Activated naive CD4-positive, alpha-beta T cell treated with anti-CD3 and anti-CD28 coated beads, Interleukin-2, amount 50 U/mL, for 16 hours (primary cell): ENCODE measurements around the gene SLIT1.

Source experiments
- DNase-seq: peaks from one replicate; pipeline ENCODE4 v3.0.0-alpha.2; 2020

The SLIT1 gene

DNA sequence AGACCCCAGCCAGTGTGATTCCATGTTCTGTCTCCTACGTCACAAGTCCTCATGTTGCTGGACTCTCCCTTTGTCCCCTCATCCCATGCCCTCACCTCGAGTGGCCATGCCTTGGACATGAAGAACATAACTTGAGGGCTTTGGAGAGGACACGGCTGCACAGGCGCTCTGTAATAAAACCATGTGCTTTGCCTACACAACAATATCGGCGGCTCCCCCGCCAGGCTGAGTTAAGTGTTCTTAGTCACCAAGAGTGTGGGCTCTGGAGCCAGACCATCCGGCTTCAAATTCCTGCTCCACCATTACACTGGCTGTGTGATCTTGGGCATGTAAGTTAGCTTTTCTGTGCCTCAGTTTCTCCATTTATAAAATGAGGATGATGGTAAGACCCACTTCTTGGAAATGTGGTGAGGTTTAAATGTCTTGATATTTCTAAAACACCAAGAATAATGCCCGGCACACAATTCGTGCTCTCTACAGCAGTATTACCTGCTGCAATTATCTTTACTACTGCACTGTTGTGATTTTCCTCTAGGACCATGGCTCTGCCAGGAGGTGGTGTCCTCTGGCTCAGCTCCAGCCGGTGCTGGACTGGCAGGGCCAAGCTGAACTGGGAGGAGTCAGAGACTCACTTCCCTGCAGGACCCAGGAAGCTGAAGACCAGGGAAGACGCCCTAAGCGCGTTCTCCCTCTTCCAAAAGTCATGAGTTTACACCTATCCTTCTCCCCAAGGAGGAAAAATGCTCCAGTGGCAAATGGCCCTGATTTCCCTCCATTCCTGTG is 15.7 kb downstream of the SLIT1 start:
- DNase-seq, result no peak

DNA sequence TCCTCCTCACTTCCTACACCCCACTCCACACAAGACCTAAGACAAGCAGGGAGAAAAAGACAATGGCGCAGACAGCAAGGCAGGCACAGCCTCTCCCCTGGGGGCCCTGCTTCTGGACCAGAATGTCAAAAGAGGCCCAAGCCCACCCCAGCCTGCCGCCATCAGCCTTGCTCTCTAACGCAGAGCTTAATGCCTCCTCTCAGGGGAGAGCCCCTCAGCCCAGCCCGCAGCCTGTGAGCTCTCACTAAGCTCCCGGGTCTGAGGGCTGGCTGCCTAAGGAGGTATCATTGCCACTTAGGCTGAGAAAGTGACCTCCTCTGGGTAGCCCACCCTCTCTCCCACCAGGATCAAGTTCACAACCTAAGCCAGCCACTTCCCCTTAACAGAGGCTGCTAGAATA is 16.7 kb downstream of the SLIT1 start:
- DNase-seq, result no peak

DNA sequence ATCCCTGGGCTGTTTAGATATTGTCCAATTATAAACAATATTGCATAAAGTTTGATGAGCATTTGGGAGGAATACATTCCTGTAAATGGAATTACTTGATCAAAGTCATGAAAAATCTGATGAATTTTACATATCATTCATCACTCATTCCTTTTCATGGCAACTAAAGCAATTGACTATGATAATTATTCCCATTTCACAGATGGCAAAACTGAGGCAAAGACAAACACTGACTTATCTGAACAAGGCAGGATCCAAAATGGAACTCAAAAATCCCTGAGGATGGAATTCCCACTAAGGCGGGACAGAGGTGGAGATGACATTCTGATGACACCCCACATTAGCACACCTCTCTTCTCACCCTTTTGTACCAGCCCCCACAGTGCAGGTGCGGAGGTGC is 17.1 kb downstream of the SLIT1 start:
- DNase-seq, result no peak

DNA sequence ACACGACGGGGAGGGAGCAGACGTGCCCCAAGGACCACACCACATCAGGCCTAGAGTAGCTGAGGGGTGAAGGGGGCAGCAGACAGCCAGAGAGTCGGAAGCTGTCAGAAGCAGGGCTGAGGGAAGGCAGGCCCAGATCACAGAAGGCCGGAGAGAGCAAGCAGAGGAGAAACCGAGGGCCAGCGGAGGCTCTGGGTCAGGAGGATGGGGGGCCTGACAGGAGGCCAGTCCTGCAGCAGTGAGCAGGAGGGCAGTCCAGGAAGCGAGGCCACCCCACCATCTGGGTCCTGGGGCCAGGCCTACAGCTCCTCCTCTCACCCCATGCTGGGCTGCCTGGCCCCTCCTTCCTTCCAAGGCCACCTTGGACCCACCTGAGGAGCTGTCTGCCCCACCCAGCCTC is 20.3 kb downstream of the SLIT1 start:
- no peak for DNase-seq

DNA sequence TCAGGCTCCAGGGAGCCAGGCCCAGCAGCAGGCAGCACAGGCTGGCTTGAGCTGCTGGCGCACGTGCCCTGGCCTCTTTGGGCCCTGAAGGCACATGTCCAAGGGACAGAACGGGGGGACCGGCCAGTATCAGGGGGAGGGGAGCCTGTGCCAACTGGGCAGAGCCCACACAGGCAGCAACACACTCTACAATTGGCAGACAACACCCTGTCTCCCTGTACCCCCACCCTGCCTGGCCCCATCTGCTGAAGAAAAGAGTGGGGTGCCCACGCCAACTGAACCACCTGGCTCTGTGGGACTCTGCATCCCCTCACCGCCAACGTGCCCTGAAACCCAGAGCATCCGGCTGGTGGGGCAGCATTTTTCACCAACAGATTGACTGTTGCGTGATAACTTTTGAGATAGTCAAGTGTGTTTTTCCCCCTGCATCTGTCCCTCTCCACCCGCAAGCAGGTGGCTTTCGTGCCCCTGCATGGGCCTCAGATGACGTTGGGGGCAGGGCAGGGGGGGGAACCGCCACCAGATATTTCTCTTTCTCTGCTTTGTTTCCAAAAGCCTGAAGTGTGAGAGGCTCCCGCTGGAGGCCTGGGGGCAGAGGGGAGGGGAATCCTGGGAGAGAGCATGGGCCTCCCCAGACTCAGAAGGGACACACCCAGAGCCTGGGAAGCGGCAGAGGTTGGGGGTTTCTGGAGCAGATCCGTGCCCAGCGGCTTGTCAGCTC is 21.8 kb downstream of the SLIT1 start:
- no peak for DNase-seq

DNA sequence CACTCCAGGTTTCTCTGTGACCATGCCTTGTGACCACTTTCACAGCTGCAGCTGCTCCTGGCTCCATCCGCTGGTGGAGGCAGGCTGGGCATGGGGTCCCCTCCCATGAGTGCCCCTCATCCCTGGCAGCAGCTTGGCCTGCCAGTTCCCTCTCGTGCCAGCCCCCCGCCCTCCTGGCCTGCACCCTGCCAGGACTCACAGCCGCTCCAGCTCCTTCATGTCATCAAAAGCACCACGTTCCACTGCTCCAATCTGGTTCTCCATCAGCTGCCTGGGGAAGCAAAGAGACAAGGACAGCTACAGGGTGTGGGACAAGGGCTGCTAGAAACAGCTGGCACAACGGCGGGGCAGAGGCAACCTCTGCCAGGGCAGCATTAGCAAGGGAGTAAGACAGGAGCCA is 22.6 kb downstream of the SLIT1 start:
- no peak for DNase-seq

DNA sequence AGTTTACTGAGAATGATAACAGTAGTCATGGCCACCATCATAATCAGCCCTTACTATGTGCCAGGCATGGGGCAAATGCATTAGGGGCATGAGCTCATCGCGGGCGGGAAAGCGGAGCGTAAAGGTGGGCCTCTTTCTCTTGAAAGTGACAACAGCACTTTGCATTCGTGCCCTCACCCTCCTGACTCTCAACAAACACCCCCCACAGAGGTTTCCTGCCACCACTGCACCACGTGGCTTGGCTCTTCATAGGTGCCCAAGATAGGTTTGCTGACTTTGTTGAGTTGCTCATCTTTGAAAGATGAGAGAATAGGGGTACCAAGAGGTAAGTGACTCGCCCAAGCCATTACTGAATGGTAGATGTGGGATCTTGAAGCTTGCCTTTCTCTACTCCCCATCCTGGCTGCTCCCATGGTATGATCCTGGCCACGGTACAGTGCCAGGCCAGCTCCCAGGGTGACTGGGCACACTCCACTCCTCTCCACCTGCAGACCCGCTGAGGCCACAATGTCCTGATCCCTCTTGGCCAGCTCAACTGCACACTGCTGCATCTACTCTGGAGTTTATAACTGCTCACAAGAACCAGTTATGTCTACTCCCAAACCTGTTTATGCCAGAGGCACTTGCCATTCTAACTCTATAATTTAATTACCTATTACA is 26.0 kb downstream of the SLIT1 start:
- no peak for DNase-seq

DNA sequence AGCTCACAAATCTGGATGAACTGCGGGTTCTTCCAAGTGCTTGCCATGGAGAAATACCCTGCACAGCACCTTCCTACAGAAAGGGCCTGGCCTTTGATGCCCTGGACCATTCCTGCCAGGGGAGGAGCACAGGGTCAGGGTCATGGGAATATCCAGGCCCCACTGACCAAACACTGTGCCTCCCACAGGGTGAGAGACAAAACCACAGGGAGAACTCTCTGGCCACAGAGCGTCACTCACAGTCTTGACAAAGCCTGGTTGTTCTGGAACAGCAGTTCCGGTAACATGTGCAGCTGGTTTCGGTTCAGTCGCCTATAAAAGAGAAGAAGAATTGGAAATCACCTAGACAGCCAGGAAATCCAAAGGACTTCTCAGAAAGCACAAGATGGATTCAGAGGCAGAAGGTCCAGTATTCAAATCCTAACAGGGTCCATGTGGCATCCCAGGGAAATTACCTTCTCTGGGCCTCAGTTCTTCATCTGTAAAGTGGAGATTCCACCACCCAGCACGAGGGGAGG is 28.1 kb downstream of the SLIT1 start:
- no peak for DNase-seq

DNA sequence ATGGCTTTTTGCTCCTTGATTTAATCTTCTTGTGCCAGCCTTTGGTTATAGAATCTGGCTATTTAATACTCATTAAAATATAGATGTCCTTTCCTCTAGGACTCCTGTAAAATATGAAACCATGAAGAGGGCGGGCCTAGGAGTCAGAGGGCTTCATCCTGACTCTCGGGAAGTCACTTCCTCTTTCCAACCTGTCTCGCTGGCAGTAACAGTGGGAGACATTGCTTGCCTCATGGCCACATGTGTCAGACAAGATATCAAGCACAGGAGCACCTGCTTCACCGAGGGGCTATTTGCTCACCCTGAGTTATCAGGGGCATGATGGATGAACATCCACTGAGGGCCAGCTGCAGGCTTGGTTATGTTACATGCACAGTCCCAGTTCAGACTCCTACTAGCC is 31.0 kb downstream of the SLIT1 start:
- no peak for DNase-seq

DNA sequence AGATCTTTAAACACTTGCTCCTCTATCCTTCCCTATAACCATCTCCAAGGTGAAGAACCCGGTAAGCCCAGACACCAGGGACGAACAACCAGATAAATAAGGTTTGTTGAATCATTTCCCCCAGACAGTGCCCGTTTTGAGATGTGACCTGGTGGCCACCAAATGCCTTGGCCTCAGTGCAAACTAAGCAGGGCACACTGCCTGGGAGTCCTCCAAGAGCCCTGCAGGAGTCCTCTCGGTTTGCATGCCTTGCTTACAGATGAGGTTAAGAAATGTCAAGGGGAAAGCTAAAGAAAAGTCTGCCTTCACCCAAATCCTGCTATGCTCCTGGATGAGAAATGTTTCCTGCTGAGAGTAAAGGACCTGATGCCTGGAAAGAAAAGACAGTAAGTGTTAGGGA is 31.6 kb downstream of the SLIT1 start:
- no peak for DNase-seq

DNA sequence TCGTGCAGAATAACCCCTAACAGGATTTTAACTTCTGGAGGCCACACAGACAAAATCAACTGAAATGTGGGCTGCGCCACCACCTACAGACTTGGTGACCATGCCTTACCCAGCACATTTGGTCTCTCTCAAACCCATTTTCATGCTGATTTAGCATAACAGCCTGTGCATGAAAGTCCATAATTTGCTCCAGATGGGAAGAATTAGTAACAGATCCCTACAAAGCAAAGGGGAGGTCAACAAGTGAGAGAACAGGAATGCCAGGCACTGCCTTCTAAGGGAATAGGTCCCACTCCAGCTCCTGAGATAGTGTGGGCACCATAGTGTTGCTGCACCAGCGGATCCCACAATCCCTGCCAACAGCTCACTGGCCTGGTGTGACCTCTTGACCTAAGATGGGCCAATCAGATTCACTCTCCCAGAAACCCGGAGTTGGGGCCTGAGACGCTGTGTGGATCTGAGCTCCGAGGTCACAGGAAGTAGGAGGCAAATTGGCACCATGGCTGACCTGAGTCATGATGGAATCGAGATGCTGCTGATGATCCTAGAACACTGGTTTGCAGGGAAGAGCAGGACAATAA is 32.4 kb downstream of the SLIT1 start:
- DNase-seq, result no peak

DNA sequence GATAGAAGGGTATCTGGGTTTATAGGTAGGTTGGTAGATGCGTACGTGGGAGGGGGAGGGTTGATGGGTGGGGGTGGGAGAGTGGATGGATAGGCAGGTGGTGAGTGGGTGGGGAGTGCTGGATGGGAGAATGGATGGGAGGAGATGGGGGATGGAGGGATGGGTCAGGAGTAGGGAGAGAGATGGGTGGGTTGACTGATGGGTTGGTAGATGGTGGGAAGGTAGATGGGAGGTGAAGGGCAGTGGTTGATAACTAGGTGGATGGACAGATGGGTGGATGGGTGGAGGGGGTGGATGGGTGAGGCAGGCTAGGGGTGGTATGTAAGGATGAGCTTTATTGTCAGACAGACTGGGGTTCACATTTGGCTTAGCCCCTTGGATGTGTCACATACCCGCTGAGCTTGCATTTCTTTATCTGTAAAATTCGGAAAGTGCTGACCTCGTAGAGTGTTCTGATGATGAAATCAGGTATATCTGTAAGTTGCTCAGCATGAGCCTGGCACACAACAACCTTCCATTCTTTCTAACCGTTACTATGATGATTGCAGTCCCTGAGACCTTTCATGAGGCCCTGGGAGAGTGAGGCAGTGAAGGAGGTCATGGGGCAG is 34.3 kb downstream of the SLIT1 start:
- DNase-seq, result no peak

DNA sequence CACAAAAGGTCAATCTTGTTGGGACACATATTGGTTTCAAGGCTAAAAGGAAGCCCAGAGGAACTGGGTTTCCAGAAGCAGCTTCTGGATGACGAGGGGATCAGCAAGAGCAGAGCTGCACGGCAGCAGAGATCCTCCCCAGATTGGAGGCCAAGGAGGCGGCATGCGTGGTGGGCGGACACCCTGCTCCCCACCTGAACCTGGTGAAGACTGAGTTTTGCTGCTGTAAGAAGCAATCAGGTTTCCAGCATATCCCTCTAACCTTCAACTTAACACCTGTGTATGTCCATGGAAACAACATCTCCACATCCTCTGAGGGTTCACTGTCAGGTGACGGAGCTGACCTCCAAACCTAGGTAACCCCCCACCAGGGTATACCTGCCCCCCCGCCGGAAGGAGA is 35.1 kb downstream of the SLIT1 start:
- DNase-seq, result no peak

DNA sequence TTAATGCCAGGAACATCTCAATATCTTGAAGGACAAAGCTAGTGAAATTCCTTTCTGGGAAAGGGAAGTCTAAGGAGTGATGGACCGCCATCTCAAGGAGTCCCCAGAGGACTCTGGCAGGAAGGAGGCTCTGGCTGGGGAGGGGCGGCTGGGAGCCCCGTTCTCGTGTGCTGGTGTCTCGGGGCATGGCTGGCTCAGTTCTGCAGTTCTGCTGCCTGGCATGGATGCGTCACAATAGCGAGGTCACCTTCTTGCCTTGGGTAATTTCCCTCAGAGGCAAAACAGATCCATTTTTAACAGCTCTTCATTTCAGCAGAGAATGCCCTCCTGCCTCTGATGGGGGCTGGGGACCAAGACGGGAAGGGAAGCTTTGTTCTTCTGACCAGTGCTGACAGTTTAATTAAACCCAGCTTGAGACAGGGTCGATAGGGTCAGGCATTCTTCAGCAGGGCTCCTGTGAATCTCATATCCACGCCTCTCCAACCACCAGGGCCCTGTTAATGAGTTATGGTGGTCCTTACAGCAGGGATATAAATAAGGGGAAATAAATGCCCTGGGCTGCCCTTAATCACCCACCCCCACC is 35.7 kb downstream of the SLIT1 start:
- no peak for DNase-seq

DNA sequence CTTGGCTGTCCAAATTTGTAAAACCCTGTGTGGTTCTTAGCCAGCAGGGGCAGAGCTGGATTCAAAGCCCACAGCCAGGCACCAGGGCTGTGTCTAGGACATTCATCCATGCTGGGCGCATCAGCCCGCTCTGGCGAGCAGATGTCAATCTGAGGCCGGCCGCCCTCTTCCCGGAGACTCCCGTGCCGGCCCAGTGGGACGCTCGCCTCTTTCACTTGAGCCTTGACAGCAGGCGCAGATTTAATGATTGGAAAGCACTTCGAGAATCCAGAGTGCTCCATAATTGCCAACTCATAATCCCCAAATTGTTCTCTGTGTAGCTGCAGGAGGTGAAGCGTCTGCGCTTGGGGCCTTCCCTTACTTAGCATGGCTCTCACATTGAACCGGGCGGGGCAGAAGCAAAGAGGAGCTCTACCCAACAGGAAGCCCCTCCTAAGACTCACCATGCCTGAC is 36.7 kb downstream of the SLIT1 start:
- no peak for DNase-seq

DNA sequence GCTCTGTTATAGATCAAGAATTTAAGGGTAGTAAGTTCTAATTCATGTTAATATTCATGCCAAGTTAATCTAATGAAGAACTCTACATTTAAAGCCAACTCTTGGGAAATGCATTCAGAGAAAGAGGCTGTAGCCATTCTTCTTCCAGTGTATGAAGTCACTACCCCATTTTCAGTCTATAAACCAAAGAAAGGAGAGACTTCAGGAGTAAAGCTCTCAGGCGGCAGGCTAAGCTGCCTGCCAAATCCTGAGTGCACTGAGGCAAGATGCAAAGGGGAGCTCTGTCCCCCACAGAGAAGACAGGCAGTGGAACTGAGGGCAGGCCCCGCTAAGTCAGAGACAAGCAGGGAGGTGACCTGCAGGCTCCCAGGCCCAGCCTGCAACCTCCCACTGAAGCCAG is 41.5 kb downstream of the SLIT1 start:
- no peak for DNase-seq

DNA sequence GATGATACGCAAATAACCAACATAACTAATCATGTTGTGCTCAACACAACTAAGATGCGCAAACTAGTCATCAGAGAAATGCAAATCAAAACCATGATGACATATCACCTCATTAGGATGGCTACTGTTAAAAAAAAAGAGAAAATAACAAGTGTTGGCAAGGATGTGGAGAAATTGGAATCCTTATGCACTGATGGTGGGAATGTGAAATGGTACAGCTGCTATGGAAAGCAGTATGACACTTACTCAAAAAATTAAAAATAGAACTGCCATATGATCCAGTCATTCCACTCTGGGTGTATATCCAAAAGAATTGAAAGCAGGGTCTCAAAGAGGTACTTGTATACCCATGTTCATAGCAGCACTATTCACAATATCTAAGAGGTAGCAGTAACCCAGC is 42.9 kb downstream of the SLIT1 start:
- DNase-seq, result no peak

DNA sequence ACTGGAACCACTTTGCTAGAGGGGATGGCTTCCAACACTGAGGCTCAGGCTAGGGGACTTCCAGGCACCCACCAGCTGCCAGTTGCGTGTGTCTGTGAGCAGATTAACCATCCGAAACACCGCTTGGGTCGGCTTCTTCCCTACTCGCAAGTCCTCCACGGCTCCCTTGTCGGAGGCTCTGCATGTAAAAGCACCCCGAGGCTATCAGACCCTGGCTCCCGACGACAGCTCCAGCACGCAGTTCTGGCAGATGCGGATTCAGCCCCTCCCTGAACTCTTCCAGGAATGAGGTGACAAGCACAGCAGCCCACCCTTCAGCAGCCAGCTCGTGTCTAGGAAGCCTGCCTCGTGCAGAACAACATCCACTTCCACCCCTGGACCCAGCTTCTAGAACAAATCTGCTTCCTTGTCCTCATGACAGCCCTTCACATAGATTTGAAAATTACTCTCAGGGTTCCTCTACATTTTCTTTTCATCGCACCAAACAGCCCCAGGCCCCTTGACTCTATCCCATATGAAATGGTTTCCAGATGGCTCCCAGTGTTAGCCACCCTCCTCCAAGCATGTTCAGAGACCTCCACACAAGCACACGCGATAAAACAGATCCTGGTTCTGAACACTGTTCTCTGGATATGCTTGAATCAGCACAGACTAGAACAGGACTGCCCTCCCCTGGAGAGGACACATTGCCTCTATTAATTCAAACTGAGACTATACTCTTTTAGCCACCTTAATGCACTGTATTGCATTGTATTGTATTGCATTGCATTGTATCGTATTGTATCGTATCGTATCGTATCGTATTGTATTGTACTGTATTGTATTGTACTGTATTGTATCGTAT is 44.6 kb downstream of the SLIT1 start:
- DNase-seq, result no peak

DNA sequence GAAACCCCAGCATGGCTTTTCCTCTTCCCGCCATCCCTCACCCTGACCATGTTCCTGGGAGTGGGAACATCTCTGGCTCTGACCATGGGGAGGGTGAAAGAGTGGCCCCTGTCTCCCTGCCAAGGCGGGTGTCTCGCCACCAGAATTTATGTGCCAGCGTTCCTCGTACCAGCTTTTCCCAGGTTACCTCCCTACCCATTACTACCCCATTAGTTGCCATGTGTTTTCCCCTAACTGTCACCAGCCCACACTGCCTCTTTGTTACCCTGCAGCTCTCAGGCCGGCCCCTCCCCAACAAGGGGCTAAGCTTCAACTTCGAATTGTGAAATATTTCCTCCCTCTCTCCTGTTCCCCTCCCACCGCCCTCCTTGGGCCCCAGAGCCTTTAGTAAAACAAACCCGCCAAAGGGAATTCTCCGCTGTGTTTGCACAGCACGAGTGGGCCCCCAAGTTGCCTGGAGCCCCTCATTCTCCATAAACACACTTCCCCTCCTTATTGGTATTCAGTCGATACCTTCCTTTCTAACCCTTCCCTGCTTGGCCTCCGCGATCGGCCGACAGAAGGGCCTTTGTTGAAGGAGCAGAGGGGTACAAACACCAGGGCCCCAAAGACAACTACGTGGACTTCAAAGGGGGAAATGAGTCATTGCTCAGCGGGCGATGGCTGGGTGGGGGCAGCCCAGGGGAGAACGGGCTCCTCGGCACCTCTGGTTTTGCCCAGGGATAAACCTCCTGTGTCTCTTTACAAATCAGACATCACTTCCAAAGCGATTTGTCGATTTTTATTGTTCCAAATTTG is 45.5 kb downstream of the SLIT1 start:
- no peak for DNase-seq

DNA sequence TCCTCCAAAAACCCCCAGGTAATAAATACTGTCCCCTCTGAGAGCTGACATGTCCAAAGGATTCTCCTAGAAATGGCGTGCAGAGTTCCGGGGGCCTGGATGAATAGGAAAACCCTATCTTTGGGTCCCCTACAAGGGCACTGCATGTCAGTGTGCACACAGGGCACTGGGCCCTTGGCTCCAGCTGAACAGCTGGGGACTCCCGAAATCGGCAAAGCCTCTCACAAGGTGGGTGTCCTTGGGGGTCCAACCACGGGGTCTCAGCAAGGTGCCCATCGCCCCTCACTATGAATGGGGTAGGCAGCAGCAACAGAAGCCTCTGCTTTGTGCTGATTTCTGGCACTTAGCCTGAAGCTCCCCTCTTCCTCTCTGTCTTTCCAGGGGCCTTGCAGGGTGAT is 46.1 kb downstream of the SLIT1 start:
- DNase-seq, result no peak

DNA sequence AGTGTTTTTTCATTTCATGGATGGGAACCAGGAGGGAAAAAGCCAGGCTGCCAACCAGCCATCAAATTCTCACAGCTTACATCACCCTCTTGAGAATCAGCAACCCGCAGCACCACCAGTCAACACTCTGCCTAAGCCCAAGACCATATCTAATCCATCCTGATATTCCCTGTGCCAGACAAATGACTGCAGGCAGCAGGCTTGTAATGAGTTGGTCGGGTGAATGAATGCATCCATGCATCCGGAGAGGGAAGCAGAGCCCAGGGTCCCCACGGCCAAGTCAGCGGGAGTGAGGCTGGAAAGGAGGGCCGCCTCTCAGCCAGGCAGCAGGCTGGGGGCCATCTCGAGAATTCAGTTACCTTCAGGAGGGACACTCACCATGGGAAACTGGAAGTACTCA is 46.9 kb downstream of the SLIT1 start:
- no peak for DNase-seq
